DOHH2 (cell line): ENCODE measurements around the gene HGF.

ENCODE experiments used
- H3F3A ChIP-seq: fragments of 200-600 bp; sonication (generic), shearing (Covaris generic); 2 replicates; pipeline ENCODE4 v1.6.0; 2016; ENCODE audit warnings: antibody characterized with exemption, mild to moderate bottlenecking; ENCODE audit not compliant: control insufficient read depth, insufficient read depth
- H3K27ac ChIP-seq: fragments of 200-600 bp; sonication (generic); 2 replicates; pipeline ENCODE4 v1.5.1; 2014; ENCODE audit warnings: low read depth, mild to moderate bottlenecking, low read length, moderate library complexity
- H3K27me3 ChIP-seq: fragments of 200-600 bp; sonication (generic); 2 replicates; pipeline ENCODE4 v1.6.1; 2014; ENCODE audit warnings: mild to moderate bottlenecking, low read length, mixed read lengths; ENCODE audit not compliant: control insufficient read depth
- H3K36me3 ChIP-seq: fragments of 200-600 bp; sonication (generic); 2 replicates; pipeline ENCODE4 v1.6.1; 2014; ENCODE audit warnings: mild to moderate bottlenecking, low read length, moderate library complexity, mixed read lengths; ENCODE audit not compliant: control insufficient read depth
- H3K4me1 ChIP-seq: fragments of 200-600 bp; sonication (generic); 2 replicates; pipeline ENCODE4 v1.6.1; 2014; ENCODE audit warnings: mild to moderate bottlenecking, low read length, mixed read lengths; ENCODE audit not compliant: control insufficient read depth
- H3K4me2 ChIP-seq: fragments of 200-600 bp; sonication (generic); 2 replicates; pipeline ENCODE4 v1.6.0; 2014; ENCODE audit warnings: mild to moderate bottlenecking, low read length, moderate library complexity
- H3K4me3 ChIP-seq: fragments of 200-600 bp; sonication (generic); 2 replicates; pipeline ENCODE4 v1.5.1; 2014; ENCODE audit warnings: mild to moderate bottlenecking, low read length, mixed read lengths
- H3K79me2 ChIP-seq: fragments of 200-600 bp; sonication (generic); 2 replicates; pipeline ENCODE4 v1.6.1; 2014; ENCODE audit warnings: mild to moderate bottlenecking, low read length, mixed read lengths; ENCODE audit not compliant: control insufficient read depth
- H3K9me2 ChIP-seq: fragments of 200-600 bp; sonication (generic); replicated peaks from 2 replicates; pipeline ENCODE4 v1.6.1; 2014; ENCODE audit warnings: mild to moderate bottlenecking, low read length, mixed read lengths; ENCODE audit not compliant: control insufficient read depth
- H3K9me3 ChIP-seq: fragments of 200-600 bp; sonication (generic); 2 replicates; pipeline ENCODE4 v1.6.1; 2014; ENCODE audit warnings: antibody characterized with exemption, low read length, mixed read lengths; ENCODE audit not compliant: control insufficient read depth, insufficient read depth
- H4K20me1 ChIP-seq: fragments of 200-600 bp; sonication (generic); 2 replicates; pipeline ENCODE4 v1.6.0; 2014; ENCODE audit warnings: low read depth, mild to moderate bottlenecking, antibody characterized with exemption, low read length, moderate library complexity; ENCODE audit not compliant: control insufficient read depth, insufficient read depth
- EZH2phosphoT487 ChIP-seq: fragments of 200-600 bp; sonication (generic); IDR thresholded peaks from 2 replicates; pipeline ENCODE4 v1.6.1; 2017; ENCODE audit warnings: borderline replicate concordance, mild to moderate bottlenecking, antibody characterized with exemption, low read length, moderate library complexity, mixed read lengths
- TF ChIP-seq, protein P1 (sequence below): fragments of 200-600 bp; sonication (generic); IDR thresholded peaks from one replicate; pipeline ENCODE4 v1.5.1; 2014; ENCODE audit warnings: antibody characterized with exemption, mild to moderate bottlenecking, low read depth, low read length; ENCODE audit not compliant: poor library complexity, severe bottlenecking

HGF gene

DNA sequence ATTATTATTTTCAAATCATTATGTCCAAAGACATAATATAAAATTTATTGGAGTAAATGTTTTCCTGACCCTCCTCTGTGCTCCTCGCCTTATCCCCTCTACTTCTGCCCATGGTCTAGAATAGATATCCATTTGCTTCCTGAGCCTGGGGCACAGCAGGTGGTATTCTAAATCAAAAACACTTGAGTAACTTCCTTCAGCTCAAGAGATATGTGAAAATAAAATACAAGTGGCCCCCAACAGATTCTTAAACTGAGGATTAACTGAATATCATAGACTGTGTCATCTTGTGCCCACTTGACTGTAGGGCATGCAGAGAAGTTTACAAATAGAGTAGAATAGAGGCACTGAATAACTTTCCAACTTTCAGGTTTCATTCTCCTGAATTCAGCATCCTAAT lies 59.1 kb downstream of the HGF start:
- Histone ChIP-seq H3K4me1 (no peaks in the 10 kb centered on the region), H3K36me3 (no peaks in the 10 kb centered on the region), H3K9me3 (no peaks in the 10 kb centered on the region), H3K27me3 (no peaks in the 10 kb centered on the region), H3K4me3 (no peak overlapping the region), H3K4me2 (no peak overlapping the region), H3K79me2 (no peaks in the 10 kb centered on the region), H3F3A (no peaks in the 10 kb centered on the region), H3K9me2 (no peaks in the 10 kb centered on the region), H4K20me1 (no peaks in the 10 kb centered on the region), H3K27ac (no peak overlapping the region)
- TF ChIP-seq, protein P1, sequence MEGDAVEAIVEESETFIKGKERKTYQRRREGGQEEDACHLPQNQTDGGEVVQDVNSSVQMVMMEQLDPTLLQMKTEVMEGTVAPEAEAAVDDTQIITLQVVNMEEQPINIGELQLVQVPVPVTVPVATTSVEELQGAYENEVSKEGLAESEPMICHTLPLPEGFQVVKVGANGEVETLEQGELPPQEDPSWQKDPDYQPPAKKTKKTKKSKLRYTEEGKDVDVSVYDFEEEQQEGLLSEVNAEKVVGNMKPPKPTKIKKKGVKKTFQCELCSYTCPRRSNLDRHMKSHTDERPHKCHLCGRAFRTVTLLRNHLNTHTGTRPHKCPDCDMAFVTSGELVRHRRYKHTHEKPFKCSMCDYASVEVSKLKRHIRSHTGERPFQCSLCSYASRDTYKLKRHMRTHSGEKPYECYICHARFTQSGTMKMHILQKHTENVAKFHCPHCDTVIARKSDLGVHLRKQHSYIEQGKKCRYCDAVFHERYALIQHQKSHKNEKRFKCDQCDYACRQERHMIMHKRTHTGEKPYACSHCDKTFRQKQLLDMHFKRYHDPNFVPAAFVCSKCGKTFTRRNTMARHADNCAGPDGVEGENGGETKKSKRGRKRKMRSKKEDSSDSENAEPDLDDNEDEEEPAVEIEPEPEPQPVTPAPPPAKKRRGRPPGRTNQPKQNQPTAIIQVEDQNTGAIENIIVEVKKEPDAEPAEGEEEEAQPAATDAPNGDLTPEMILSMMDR, result no peak
- no peak for TF ChIP-seq EZH2phosphoT487

DNA sequence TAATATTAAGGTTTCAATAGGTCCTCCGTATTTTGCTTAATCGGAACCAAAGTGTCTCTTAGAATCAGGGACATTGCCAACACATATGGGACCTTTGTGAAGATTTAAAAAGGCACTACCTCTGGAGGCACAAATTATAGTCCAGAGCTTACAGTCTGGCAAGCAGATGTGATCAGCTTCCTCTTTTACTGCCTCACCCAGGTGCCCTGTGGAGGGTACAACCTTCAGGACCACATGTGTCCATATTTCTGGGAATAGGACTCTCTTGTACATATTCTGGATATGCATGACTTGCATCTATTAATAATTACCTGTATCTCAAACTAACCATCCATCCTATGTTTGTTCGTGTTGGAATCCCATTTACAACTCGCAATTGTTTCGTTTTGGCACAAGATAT lies 60.0 kb downstream of the HGF start:
- Histone ChIP-seq H3F3A (no peaks in the 10 kb centered on the region), H3K4me2 (no peak overlapping the region), H3K36me3 (no peaks in the 10 kb centered on the region), H4K20me1 (no peaks in the 10 kb centered on the region), H3K4me3 (no peak overlapping the region), H3K27me3 (no peaks in the 10 kb centered on the region), H3K27ac (no peak overlapping the region), H3K9me2 (no peaks in the 10 kb centered on the region), H3K79me2 (no peaks in the 10 kb centered on the region), H3K4me1 (no peaks in the 10 kb centered on the region), H3K9me3 (no peaks in the 10 kb centered on the region)
- TF ChIP-seq EZH2phosphoT487, result no peak
- TF ChIP-seq, protein P1, result no peak

DNA sequence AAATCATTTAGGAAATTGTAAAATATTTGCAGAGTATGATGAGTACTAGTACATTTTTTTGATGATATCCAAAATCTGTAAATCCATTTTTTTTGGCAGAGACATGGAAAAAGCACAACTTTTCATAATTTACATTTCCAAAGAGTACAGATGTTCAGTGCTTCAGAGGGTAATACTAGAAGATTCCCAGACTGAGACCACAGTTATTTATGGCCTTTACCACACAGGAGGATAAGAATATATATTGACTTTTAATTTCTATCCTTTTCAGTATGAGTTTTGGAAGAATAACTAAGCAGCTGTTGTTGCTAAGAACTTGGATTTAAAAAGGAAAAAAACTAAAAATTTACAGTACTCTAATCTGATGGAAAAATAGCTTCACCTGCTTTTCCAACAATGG lies 61.9 kb downstream of the HGF start:
- Histone ChIP-seq H3K79me2 (no peaks in the 10 kb centered on the region), H3F3A (no peaks in the 10 kb centered on the region), H3K36me3 (no peaks in the 10 kb centered on the region), H3K4me3 (no peak overlapping the region), H3K4me2 (no peak overlapping the region), H3K4me1 (no peaks in the 10 kb centered on the region), H4K20me1 (no peaks in the 10 kb centered on the region), H3K9me2 (no peaks in the 10 kb centered on the region), H3K9me3 (no peaks in the 10 kb centered on the region), H3K27me3 (peaks cover 5% of the 10 kb centered on the region; the same call in 1 of the 2 replicates), H3K27ac (no peak overlapping the region)
- TF ChIP-seq, protein P1, result no peak
- TF ChIP-seq EZH2phosphoT487, result no peak

DNA sequence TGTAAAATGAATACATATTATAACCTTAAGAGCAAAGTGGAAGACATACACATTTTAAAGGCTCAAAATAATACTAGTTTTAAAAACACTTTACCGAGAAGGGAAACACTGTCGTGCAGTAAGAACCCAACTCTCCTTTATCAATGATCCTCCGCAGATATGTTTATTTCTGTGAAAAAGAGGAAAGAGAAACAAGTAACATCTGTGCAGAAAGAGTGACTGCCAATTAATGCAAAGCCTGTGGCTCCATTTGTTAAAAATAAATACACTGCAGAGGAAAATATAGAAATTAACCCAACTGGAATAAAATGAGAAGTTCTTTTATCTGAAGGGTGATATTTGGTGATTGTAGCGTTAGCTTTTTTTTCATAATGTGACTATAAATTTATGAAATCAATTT lies 62.7 kb downstream of the HGF start:
- no peaks in the 10 kb centered on the region for H3K79me2 ChIP-seq
- H3K27me3 ChIP-seq, result peaks cover 5% of the 10 kb centered on the region; the same call in 1 of the 2 replicates
- H3K4me3 ChIP-seq, result no peak overlapping the region
- TF ChIP-seq, protein P1, result no peak
- TF ChIP-seq EZH2phosphoT487, result no peak
- H4K20me1 ChIP-seq, result no peaks in the 10 kb centered on the region
- H3K27ac ChIP-seq, result no peak overlapping the region
- H3K9me2 ChIP-seq, result no peaks in the 10 kb centered on the region
- H3K4me2 ChIP-seq, result no peak overlapping the region
- no peaks in the 10 kb centered on the region for H3K36me3 ChIP-seq
- no peaks in the 10 kb centered on the region for H3K4me1 ChIP-seq
- H3K9me3 ChIP-seq, result no peaks in the 10 kb centered on the region
- H3F3A ChIP-seq, result no peaks in the 10 kb centered on the region
